Fibroblast of mammary gland (primary cell): ENCODE results near the gene TPRG1L.

ENCODE experiments used
- DNase-seq: peaks from one replicate; pipeline ENCODE4 v3.0.0-alpha.2; 2010; ENCODE audit warnings: low read depth
- H3K4me3 ChIP-seq: 2 replicates; pipeline ENCODE4 v1.5.1; 2011; ENCODE audit warnings: low read depth, mild to moderate bottlenecking, low read length, moderate library complexity; ENCODE audit not compliant: control insufficient read depth
- CTCF ChIP-seq: conservative IDR thresholded peaks from 2 replicates; pipeline ENCODE4 v1.5.1; 2011; ENCODE audit warnings: low read depth, low read length, inconsistent platforms; ENCODE audit not compliant: control insufficient read depth, insufficient read depth

TPRG1L gene

DNA sequence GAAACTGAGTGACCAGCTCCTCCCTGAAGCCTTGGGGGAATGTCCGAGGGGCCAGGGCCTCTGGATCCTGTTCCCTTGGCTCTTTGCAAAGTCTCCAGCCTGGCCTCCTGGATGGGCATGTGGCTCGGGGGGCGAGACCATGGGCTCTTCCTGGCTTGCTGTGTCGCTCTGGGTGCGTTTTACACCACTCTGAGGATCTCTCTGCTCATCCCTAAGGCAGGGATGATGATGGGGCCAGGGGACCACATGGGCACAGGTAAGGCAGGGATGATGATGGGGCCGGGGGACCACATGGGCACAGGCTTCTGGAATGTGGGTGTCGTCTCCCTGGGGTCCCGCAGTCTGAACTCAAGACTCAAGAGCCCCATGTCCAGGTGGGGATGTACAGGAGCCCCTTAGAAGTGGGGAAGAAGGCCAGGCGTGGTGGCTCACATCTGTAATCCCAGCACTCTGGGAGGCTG lies 45.2 kb downstream of the TPRG1L start:
- H3K4me3 ChIP-seq, result no peak overlapping the region
- no peak for DNase-seq
- no peak for TF ChIP-seq CTCF

GRCh38 chr1:3670823-3671265 lies 46.0 kb downstream of the TPRG1L start:
- DNase-seq, result no peak
- no peak for TF ChIP-seq CTCF
- no peak overlapping the region for H3K4me3 ChIP-seq

DNA sequence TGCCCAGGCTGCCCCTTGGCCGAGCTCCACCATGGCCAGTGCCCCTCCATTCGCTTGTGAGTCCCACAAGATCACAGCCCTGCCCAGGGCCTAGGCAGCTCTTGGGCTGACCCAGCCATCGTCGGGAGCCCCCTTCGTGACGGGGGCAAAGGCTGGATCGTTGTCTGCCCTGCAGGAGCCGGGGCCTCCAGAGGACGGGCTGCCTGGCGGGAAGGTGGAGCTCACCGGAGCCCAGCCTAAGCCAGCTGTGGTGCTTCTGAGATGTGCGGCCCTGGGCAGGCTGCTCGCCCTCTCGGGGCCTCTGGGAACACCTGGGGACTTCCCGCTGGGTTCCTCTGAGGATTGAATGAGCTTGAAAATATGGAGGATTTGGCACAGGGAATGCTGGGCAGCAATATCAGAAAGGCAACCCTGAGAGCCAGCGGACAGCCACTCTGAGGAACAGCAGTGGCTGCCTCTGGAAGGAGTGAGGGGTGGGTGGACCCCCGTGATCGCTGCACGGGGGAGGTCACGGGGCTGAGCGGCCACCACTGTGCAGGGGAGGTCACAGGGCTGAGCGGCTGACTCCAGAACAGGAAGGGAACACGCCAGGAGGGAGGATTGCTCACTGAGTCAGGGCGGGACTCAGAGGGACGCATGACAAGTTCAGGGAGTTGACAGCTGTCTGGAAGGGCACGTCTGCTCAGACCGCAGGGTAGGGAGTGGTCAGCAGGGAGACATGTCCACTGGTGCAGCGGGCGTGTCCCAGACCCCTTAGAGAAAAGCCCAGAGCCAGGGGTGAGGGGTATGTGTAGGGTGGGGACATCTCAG lies 46.8 kb downstream of the TPRG1L start:
- no peak overlapping the region for H3K4me3 ChIP-seq
- TF ChIP-seq CTCF, result no peak
- DNase-seq, result no peak

DNA sequence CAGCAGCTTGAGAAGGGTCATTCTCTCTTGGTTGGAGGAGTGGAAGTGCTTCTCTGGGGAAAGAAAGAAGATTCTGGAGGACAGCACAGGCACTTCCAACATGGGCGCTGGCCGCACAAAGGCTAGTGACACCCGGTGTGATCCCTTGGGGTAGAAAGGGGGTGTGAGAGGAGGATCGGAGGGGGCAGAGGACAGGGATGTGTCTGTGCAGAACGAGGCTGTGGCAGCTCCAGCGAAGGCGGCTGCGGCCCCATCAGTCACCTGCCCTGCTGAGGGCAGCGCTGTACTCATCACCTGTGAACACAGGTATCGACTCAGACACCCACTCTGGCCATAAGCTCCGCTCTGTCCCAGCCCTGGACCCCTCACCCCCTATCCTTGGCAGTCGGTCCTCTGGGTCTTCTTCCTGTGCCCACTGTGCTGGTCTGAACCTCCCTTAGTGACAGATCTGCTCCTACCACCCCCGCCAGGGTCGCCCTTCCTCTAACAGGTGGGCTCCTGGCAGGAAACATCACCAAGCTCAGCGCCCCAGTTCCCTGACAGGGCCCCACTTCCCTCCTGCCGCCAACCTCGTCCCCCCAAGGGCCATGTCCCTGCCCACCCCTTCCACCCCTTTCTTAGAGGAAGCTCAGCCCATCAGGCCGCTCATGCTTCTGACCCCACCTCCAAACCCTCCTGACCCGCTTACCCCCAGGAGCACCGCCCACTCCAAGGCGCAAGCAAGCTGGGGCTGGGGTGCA lies 47.6 kb downstream of the TPRG1L start:
- DNase-seq, result no peak
- TF ChIP-seq CTCF, result no peak
- H3K4me3 ChIP-seq, result no peak overlapping the region

- no peak for DNase-seq
- no peak overlapping the region for H3K4me3 ChIP-seq
- no peak for TF ChIP-seq CTCF
Observed at GRCh38 chr1:3672971-3673361, 48.2 kb downstream of the TPRG1L start.

DNA sequence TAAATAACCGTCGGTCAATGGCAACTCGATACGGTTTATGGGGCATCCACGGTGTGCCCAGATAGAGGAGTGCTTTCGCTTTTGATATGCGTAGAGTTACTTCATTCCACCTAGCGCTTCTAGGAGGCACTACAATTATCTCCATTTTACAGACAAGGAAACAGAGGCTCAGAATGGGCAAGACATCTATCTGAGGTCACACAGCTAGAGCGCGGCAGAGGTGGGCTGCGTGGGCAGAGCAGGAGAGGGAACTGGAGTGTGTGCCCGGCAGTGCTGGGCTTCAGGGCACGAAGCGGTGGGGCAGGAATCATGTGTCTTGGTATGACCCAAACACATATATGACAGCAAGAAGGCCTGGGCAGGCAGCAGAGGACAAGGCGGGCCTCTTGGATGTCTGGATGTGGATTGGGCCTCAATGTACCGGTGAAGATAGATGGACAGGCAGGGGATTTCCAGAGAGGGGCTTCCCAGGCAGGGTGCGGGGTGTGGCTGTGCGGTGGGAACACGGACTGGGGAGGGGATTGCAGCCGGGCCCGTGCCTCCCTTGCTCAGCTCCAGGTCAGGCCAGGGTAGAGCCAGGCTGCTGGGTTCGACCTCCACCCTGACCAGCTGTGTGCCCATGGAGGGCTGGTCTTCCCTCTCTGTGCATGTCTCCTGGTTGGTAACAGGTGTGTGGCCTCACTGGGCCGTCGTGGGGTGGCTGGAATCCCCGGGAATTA lies 48.7 kb downstream of the TPRG1L start:
- TF ChIP-seq CTCF, result no peak
- DNase-seq, result no peak
- H3K4me3 ChIP-seq, result no peak overlapping the region
